PC-3 (cell line): ENCODE results near the gene ROBO2. TPM values are rescaled to one million over a fixed set of nuclear protein-coding genes. Genes with fewer than 3 reads are reported as not detected.

ENCODE experiments used
- ATAC-seq: fragments of 200-7000 bp; cut with Tn5 transposase; 2 replicates; pipeline ENCODE4 v1.9.1; 2020; ENCODE audit warnings: mild to moderate bottlenecking, moderate library complexity
- BruUV-seq: library from RNA; stranded (reverse); fragments of 400-500 nt; replicated peaks from 2 replicates; lab custom pipeline; 2021; lab: Mats Ljungman, UMichigan
- CTCF ChIA-PET: fragments of 300-600 bp; sonication (Branson Sonifier 250); formaldehyde crosslinking; loops from one replicate; lab custom pipeline; 2022; ENCODE audit warnings: antibody characterized with exemption; lab: Charles Lee
- POLR2A ChIA-PET: fragments of 300-600 bp; sonication (Branson Sonifier 250); formaldehyde crosslinking; loops from one replicate; lab custom pipeline; 2022; ENCODE audit warnings: antibody characterized with exemption; ENCODE audit not compliant: unreplicated experiment; lab: Charles Lee
- DNase-seq: peaks from one replicate; pipeline ENCODE4 v3.0.0-alpha.2; 2015
- H2AFZ ChIP-seq: fragments of 300-600 bp; sonication (generic); 2 replicates; pipeline ENCODE4 v1.6.0; 2016; ENCODE audit warnings: antibody characterized with exemption, low read length
- H3F3A ChIP-seq: fragments of 300-600 bp; sonication (generic); one replicate; pipeline ENCODE4 v1.6.0; 2017; ENCODE audit warnings: antibody characterized with exemption, low read length, control low read depth, mild to moderate bottlenecking; ENCODE audit not compliant: unreplicated experiment
- H3K27ac ChIP-seq: fragments of 300-600 bp; sonication (generic); 2 replicates; pipeline ENCODE4 v1.5.1; 2016; ENCODE audit warnings: mild to moderate bottlenecking, low read length
- H3K27me3 ChIP-seq: fragments of 300-600 bp; sonication (generic); 2 replicates; pipeline ENCODE4 v1.6.1; 2016; ENCODE audit warnings: low read length, mixed read lengths
- H3K36me3 ChIP-seq: fragments of 300-600 bp; sonication (generic); 2 replicates; pipeline ENCODE4 v1.6.1; 2016; ENCODE audit warnings: low read depth, mixed run types, low read length, mixed read lengths
- H3K4me1 ChIP-seq: fragments of 300-600 bp; sonication (generic); 2 replicates; pipeline ENCODE4 v1.5.1; 2016; ENCODE audit warnings: low read length; ENCODE audit not compliant: insufficient read depth
- H3K4me2 ChIP-seq: fragments of 300-600 bp; sonication (generic); 2 replicates; pipeline ENCODE4 v1.6.0; 2016; ENCODE audit warnings: low read length
- H3K4me3 ChIP-seq: fragments of 300-600 bp; sonication (generic); 2 replicates; pipeline ENCODE4 v1.5.1; 2016; ENCODE audit warnings: mild to moderate bottlenecking, low read length, mixed read lengths
- H3K79me2 ChIP-seq: fragments of 300-600 bp; sonication (generic); 2 replicates; pipeline ENCODE4 v1.6.1; 2017; ENCODE audit warnings: low read length, mixed read lengths
- H3K9ac ChIP-seq: fragments of 300-600 bp; sonication (generic); 2 replicates; pipeline ENCODE4 v1.6.0; 2016; ENCODE audit warnings: mild to moderate bottlenecking, low read length
- H3K9me2 ChIP-seq: fragments of 300-600 bp; sonication (generic); replicated peaks from 2 replicates; pipeline ENCODE4 v1.6.1; 2016; ENCODE audit warnings: mixed run types, low read length, mixed read lengths
- H3K9me3 ChIP-seq: fragments of 300-600 bp; sonication (generic); 2 replicates; pipeline ENCODE4 v1.6.1; 2016; ENCODE audit warnings: low read length, mixed read lengths
- H4K20me1 ChIP-seq: fragments of 300-600 bp; sonication (generic); 2 replicates; pipeline ENCODE4 v1.6.1; 2016; ENCODE audit warnings: low read length, mixed read lengths
- CTCF ChIP-seq: fragments of 300-600 bp; sonication (generic); conservative IDR thresholded peaks from 2 replicates; pipeline ENCODE4 v1.5.1; 2017; ENCODE audit warnings: antibody characterized with exemption, low read depth, mild to moderate bottlenecking, low read length
- EZH2 ChIP-seq: fragments of 300-600 bp; sonication (generic); IDR thresholded peaks from one replicate; pipeline ENCODE4 v1.6.1; 2017; ENCODE audit warnings: antibody characterized with exemption, mild to moderate bottlenecking, low read length; ENCODE audit not compliant: unreplicated experiment
- EZH2phosphoT487 ChIP-seq: fragments of 300-600 bp; sonication (generic); IDR thresholded peaks from 2 replicates; pipeline ENCODE4 v1.6.1; 2018; ENCODE audit warnings: mild to moderate bottlenecking, antibody characterized with exemption, low read length, borderline replicate concordance
- intact Hi-C: fragments of 100-400 bp; cut with micrococcal nuclease; formaldehyde crosslinking; loops from 2 replicates; pipeline ENCODE4 v1.9.0; 2023
- total RNA-seq: library from RNA; depleted of rRNA; stranded (reverse); fragments of >200 nt; gene quantifications from 2 replicates; pipeline ENCODE4 v1.2.3, GENCODE V29; 2014

The ROBO2 gene
- total RNA-seq, 1 experiment from 2014 or later, result not detected

GRCh38 chr3:77467702-77468625, 428.1 kb downstream of the ROBO2 start:
- H4K20me1 ChIP-seq, result no peaks in the 10 kb centered on the region
- no peak overlapping the region for H3K27ac ChIP-seq
- TF ChIP-seq CTCF, result no peak
- no peak for TF ChIP-seq EZH2
- no peak for TF ChIP-seq EZH2phosphoT487
- H3K4me1 ChIP-seq, result no peaks in the 10 kb centered on the region
- CTCF ChIA-PET, result no interaction called here
- no peak overlapping the region for H3K4me3 ChIP-seq
- H3K9me3 ChIP-seq, result no peaks in the 10 kb centered on the region
- no peaks in the 10 kb centered on the region for H3K79me2 ChIP-seq
- no peaks in the 10 kb centered on the region for H3K27me3 ChIP-seq
- H3K36me3 ChIP-seq, result no peaks in the 10 kb centered on the region
- intact Hi-C loops, result no loop called here
- no peaks in the 10 kb centered on the region for H3K9me2 ChIP-seq
- H3F3A ChIP-seq, result no peaks in the 10 kb centered on the region
- BruUV-seq, result no TSS peak
- H2AFZ ChIP-seq, result no peak overlapping the region
- POLR2A ChIA-PET, result no interaction called here
- no peak for ATAC-seq
- no peak overlapping the region for H3K4me2 ChIP-seq
- no peak overlapping the region for H3K9ac ChIP-seq
- no peak for DNase-seq

DNA sequence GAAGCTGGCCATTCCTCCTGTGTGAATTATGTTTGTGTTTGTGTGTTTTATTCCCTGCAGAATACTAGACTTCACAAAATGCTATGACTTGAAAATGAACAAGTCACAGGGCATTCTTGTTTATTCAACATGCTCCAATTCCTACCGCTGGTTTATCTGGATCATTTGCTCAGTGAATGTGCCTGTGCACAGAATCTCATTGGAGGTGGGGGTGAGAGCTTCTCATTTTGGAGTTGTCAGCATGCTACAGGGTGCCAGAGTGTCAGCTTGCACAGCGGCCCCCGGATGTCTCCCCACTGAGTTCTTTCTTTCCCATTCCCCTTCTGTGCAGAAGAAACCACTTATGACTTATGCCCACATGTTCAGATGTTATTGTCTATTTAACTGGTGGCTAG, 428.7 kb downstream of the ROBO2 start:
- no peaks in the 10 kb centered on the region for H4K20me1 ChIP-seq

More for the DNA sequence above, 428.7 kb downstream of the ROBO2 start:
- Histone ChIP-seq H3K27ac (no peak overlapping the region), H3K4me3 (no peak overlapping the region), H2AFZ (no peak overlapping the region), H3K9ac (no peak overlapping the region), H3K79me2 (no peaks in the 10 kb centered on the region), H3K4me1 (no peaks in the 10 kb centered on the region), H3F3A (no peaks in the 10 kb centered on the region), H3K4me2 (no peak overlapping the region), H3K27me3 (peaks cover under 1% of the 10 kb centered on the region), H3K36me3 (no peaks in the 10 kb centered on the region), H3K9me2 (no peaks in the 10 kb centered on the region), H3K9me3 (no peaks in the 10 kb centered on the region)
- no peak for ATAC-seq
- DNase-seq, result no peak
- TF ChIP-seq CTCF (no peak), EZH2phosphoT487 (no peak), EZH2 (no peak)
- intact Hi-C loops, result no loop called here
- ChIA-PET POLR2A (no interaction called here), CTCF (no interaction called here)
- no TSS peak for BruUV-seq
